Transverse colon (tissue), 4 donors: ENCODE measurements around the gene SLC37A3.

Source experiments
- POLR2A ChIP-seq: fragments of 450-650 bp; IDR thresholded peaks from one replicate; pipeline ENCODE4 v1.6.1; 2016; ENCODE audit warnings: antibody characterized with exemption, mild to moderate bottlenecking, moderate library complexity
- POLR2AphosphoS5 ChIP-seq, 3 donors: sonication (generic); formaldehyde crosslinking; IDR thresholded peaks; one replicate each; pipeline ENCODE4 v1.6.1; 2016; ENCODE audit warnings: antibody characterized with exemption in 3 of 3
- TF ChIP-seq, protein P1 (sequence below), 5 experiments: fragments of 200-600 bp in 3 of 5; fragments of 450-650 bp in 2 of 5; sonication (generic) in 3 of 5; IDR thresholded peaks; 1 replicate in 2 of 5; 2 replicates in 3 of 5; pipeline ENCODE4 v1.5.1; 2016 to 2017; ENCODE audit warnings: antibody characterized with exemption in 5 of 5, inconsistent platforms in 3 of 5, mild to moderate bottlenecking in 2 of 5, moderate library complexity in 1 of 5

DNA sequence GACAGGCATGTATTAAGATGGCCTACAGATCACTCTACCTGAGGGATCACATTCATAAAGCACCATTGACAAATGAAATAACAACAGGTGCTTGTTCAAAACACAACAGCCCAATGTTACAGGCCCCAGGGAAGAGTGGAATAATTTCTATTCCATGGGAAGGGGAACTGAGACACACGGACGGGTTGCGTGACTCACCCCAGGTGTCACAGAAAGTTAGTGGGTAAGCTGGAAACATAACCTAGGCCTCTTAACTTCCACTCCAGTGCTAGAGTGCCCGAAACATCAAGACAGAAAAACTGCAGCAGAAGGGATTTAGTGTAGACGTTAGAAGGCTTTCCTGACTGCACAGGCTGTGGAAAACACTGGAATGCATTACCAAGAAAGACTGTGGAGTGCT lies 48.3 kb downstream of the SLC37A3 start:
- TF ChIP-seq, protein P1, sequence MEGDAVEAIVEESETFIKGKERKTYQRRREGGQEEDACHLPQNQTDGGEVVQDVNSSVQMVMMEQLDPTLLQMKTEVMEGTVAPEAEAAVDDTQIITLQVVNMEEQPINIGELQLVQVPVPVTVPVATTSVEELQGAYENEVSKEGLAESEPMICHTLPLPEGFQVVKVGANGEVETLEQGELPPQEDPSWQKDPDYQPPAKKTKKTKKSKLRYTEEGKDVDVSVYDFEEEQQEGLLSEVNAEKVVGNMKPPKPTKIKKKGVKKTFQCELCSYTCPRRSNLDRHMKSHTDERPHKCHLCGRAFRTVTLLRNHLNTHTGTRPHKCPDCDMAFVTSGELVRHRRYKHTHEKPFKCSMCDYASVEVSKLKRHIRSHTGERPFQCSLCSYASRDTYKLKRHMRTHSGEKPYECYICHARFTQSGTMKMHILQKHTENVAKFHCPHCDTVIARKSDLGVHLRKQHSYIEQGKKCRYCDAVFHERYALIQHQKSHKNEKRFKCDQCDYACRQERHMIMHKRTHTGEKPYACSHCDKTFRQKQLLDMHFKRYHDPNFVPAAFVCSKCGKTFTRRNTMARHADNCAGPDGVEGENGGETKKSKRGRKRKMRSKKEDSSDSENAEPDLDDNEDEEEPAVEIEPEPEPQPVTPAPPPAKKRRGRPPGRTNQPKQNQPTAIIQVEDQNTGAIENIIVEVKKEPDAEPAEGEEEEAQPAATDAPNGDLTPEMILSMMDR (IDR thresholded peaks at IDR 0.05): no peak
- TF ChIP-seq POLR2A (no peak), POLR2AphosphoS5 (IDR thresholded peaks at IDR 0.05) (no peak)
